Non-pigmented ciliary epithelial cell (primary cell): Measurements from ENCODE around the gene NOL11.
"Not testable (repeated sequence)": the region's sequence is repeated elsewhere in the genome, so short reads cannot be mapped to it uniquely, and the experiment has no call there.

Experiments used
- DNase-seq: peaks from one replicate; pipeline ENCODE4 v3.0.0-alpha.2; 2010; ENCODE audit warnings: low read depth

The NOL11 gene

GRCh38 chr17:67754001-67754400, 36.3 kb downstream of the NOL11 start:
- no peak for DNase-seq

GRCh38 chr17:67754686-67755085, 37.0 kb downstream of the NOL11 start:
- DNase-seq, result not testable (repeated sequence)

- DNase-seq, result not testable (repeated sequence)
Measured at GRCh38 chr17:67756766-67757165, 39.0 kb downstream of the NOL11 start.

- DNase-seq, result no peak
Measured at GRCh38 chr17:67759355-67760171, 41.8 kb downstream of the NOL11 start.

- DNase-seq, result no peak
Measured at GRCh38 chr17:67765623-67766022, 47.9 kb downstream of the NOL11 start.

GRCh38 chr17:67769231-67769630, 51.5 kb downstream of the NOL11 start:
- DNase-seq, result no peak

- DNase-seq, result no peak
Measured at GRCh38 chr17:67770539-67770938, 52.8 kb downstream of the NOL11 start.

- DNase-seq, result no peak
Measured at GRCh38 chr17:67772679-67773078, 54.9 kb downstream of the NOL11 start.

- no peak for DNase-seq
Measured at GRCh38 chr17:67773246-67773645, 55.5 kb downstream of the NOL11 start.

GRCh38 chr17:67779098-67779672, 61.4 kb downstream of the NOL11 start:
- peak; percentile 59 for DNase-seq

- no peak for DNase-seq
Measured at GRCh38 chr17:67784364-67785121, 66.8 kb downstream of the NOL11 start.

GRCh38 chr17:67785122-67785477, 67.4 kb downstream of the NOL11 start:
- DNase-seq, result no peak

- DNase-seq, result no peak
Measured at GRCh38 chr17:67785504-67785903, 67.8 kb downstream of the NOL11 start.
